ENCODE results near the gene EPS8L2.

GRCh38 chr11:748007-748359 lies 42.0 kb downstream of the EPS8L2 start:
- no peak for TF ChIP-seq CTCF (IDR thresholded peaks at IDR 0.05)
- no peak for TF ChIP-seq EZH2 (IDR thresholded peaks at IDR 0.05; ENCODE audit: borderline replicate concordance, insufficient read depth, low read depth, low read length, poor library complexity, severe bottlenecking)
